K562 (cell line): ENCODE data around the gene ADM5. TPM values are rescaled to one million over a fixed set of nuclear protein-coding genes. Genes with fewer than 3 reads are reported as not detected.
A peak's percentile ranks its signal among the peaks of the same experiment; 100 is the strongest.

ENCODE experiments used
- AFF1 ChIP-seq, 2 experiments: fragments of 450-650 bp; IDR thresholded peaks; 2 replicates each; pipeline ENCODE4 v1.6.1; 2018; ENCODE audit warnings: mild to moderate bottlenecking in 2 of 2, low read depth in 1 of 2; ENCODE audit not compliant: partially characterized antibody in 2 of 2
- CGGBP1 ChIP-seq: fragments of 250-450 bp; sonication (Bioruptor Pico); IDR thresholded peaks from 2 replicates; pipeline ENCODE4 v1.9.0; 2021; ENCODE audit warnings: mild to moderate bottlenecking
- CHD2 ChIP-seq: IDR thresholded peaks from 2 replicates; pipeline ENCODE4 v1.6.1; 2011; ENCODE audit warnings: low read depth, low read length
- CLOCK ChIP-seq: fragments of 250-450 bp; sonication (Bioruptor Pico); IDR thresholded peaks from 2 replicates; pipeline ENCODE4 v1.4.0; 2020; ENCODE audit warnings: mild to moderate bottlenecking, moderate library complexity, borderline replicate concordance
- HDAC6 ChIP-seq: IDR thresholded peaks from 2 replicates; pipeline ENCODE4 v1.6.1; 2012; ENCODE audit warnings: low read depth, mild to moderate bottlenecking, control low read depth, inconsistent platforms, low read length, moderate library complexity
- HMG20A ChIP-seq: fragments of 450-650 bp; formaldehyde crosslinking; conservative IDR thresholded peaks from 2 replicates; pipeline ENCODE4 v1.4.0; 2020; ENCODE audit warnings: mild to moderate bottlenecking, mixed read lengths
- MBD2 ChIP-seq: sonication (generic); IDR thresholded peaks from 2 replicates; pipeline ENCODE4 v1.6.1; 2016; ENCODE audit warnings: low read depth, borderline replicate concordance
- NR2C1 ChIP-seq, 2 experiments: fragments of 450-650 bp; IDR thresholded peaks; 2 replicates each; pipeline ENCODE4 v1.6.1; 2017; ENCODE audit warnings: mild to moderate bottlenecking in 2 of 2, antibody characterized with exemption in 1 of 2, inconsistent platforms in 1 of 2, missing compliant biosample characterization in 1 of 2, missing genetic modification characterization in 1 of 2
- NR2C2 ChIP-seq, 2 experiments: fragments of 200-800 bp in 1 of 2; sonication (Bioruptor generic) in 1 of 2; sonication (generic) in 1 of 2; formaldehyde crosslinking in 1 of 2; IDR thresholded peaks; 2 replicates each; pipeline versions ENCODE4 v1.6.1 to v1.8.0; 2016 to 2022; ENCODE audit warnings: mild to moderate bottlenecking in 1 of 2, missing compliant biosample characterization in 1 of 2, missing genetic modification characterization in 1 of 2, missing genetic modification reagents in 1 of 2
- NR4A1 ChIP-seq, 2 experiments: fragments of 250-450 bp in 1 of 2; fragments of 450-650 bp in 1 of 2; sonication (Bioruptor Pico) in 1 of 2; IDR thresholded peaks; 2 replicates each; pipeline versions ENCODE4 v1.4.0 to v1.6.1; 2016 to 2020; ENCODE audit warnings: mild to moderate bottlenecking in 2 of 2, missing compliant biosample characterization in 1 of 2, missing genetic modification characterization in 1 of 2, moderate library complexity in 1 of 2
- PPARD ChIP-seq: fragments of 250-450 bp; sonication (Bioruptor Pico); IDR thresholded peaks from 2 replicates; pipeline ENCODE4 v1.8.0; 2022; ENCODE audit warnings: inconsistent platforms, mild to moderate bottlenecking, moderate library complexity
- SMARCE1 ChIP-seq: fragments of 450-650 bp; IDR thresholded peaks from 2 replicates; pipeline ENCODE4 v1.7.1; 2016; ENCODE audit warnings: mild to moderate bottlenecking
- SRSF3 ChIP-seq: fragments of 200-400 bp; formaldehyde crosslinking; IDR thresholded peaks from 2 replicates; pipeline ENCODE4 v1.6.1; 2016; ENCODE audit warnings: mild to moderate bottlenecking, low read length, moderate library complexity; ENCODE audit not compliant: insufficient read depth
- ZBTB1 ChIP-seq: sonication (generic); formaldehyde crosslinking; IDR thresholded peaks from 2 replicates; pipeline ENCODE4 v1.8.1; 2023; ENCODE audit warnings: missing genetic modification reagents, low read depth, mild to moderate bottlenecking, borderline replicate concordance
- ZFP30 ChIP-seq: fragments of 250-450 bp; sonication (Bioruptor Pico); IDR thresholded peaks from 2 replicates; pipeline ENCODE4 v1.8.0; 2022; ENCODE audit warnings: moderate library complexity, mild to moderate bottlenecking, inconsistent platforms, borderline replicate concordance
- ZFPM2 ChIP-seq: fragments of 250-450 bp; sonication (Bioruptor Pico); IDR thresholded peaks from 2 replicates; pipeline ENCODE4 v1.5.1; 2022; ENCODE audit warnings: mild to moderate bottlenecking
- ZKSCAN3 ChIP-seq: fragments of 250-450 bp; sonication (Bioruptor Pico); IDR thresholded peaks from 2 replicates; pipeline ENCODE4 v1.4.0; 2020
- ZNF124 ChIP-seq: sonication (generic); formaldehyde crosslinking; IDR thresholded peaks from 2 replicates; pipeline ENCODE4 v1.8.1; 2022; ENCODE audit warnings: missing genetic modification reagents
- ZNF316 ChIP-seq: fragments of 450-650 bp; IDR thresholded peaks from 2 replicates; pipeline ENCODE4 v1.6.1; 2016
- ZNF384 ChIP-seq: IDR thresholded peaks from 2 replicates; pipeline ENCODE4 v1.6.1; 2012; ENCODE audit warnings: low read depth, low read length, improper control_type of control experiment
- ZNF445 ChIP-seq: fragments of 250-450 bp; sonication (Bioruptor Pico); IDR thresholded peaks from 2 replicates; pipeline ENCODE4 v1.4.0; 2020; ENCODE audit warnings: low read depth, mild to moderate bottlenecking, moderate library complexity
- ZNF668 ChIP-seq: fragments of 250-450 bp; sonication (Bioruptor Pico); IDR thresholded peaks from 2 replicates; pipeline ENCODE4 v1.8.0; 2022; ENCODE audit warnings: mild to moderate bottlenecking, inconsistent platforms
- ZNF76 ChIP-seq: fragments of 250-450 bp; sonication (Bioruptor Pico); IDR thresholded peaks from 2 replicates; pipeline ENCODE4 v1.4.0; 2020; ENCODE audit warnings: mild to moderate bottlenecking, moderate library complexity, borderline replicate concordance
- polyA plus RNA-seq, 8 experiments: library from polyadenylated mRNA; depleted of rRNA in 4 of 8; stranded (reverse) in 5 of 8; unstranded in 3 of 8; fragments of >200 nt; fragmentation: Nextera tagmentation in 2 of 8; fragmentation: Illumina TruSeq in 1 of 8; extraction: Ambion mirVana in 2 of 8; extraction: Trizol in 1 of 8; gene quantifications; 2 replicates each; pipeline versions ENCODE4 v1.2.1 to v1.2.3, GENCODE V29; 2011 to 2014; ENCODE audit warnings: inconsistent platforms in 1 of 8, missing spikeins in 1 of 8
- total RNA-seq, 7 experiments: library from RNA; depleted of rRNA in 6 of 7; stranded (reverse); fragments of >200 nt in 6 of 7; fragmentation: Illumina TruSeq in 2 of 7; extraction: Trizol in 2 of 7; gene quantifications; 2 replicates each; pipeline versions ENCODE4 v1.2.1 to v1.2.3, GENCODE V29; 2011 to 2021; ENCODE audit warnings: low replicate concordance in 1 of 7

The ADM5 gene
- total and polyA plus RNA-seq, 9 of the 15 experiments (the other 6 are each of a cell fraction or from before 2014, with no cell fraction given), result 0.13 to 8.4 (median 2.0) TPM; not detected in 1

GRCh38 chr19:49676784-49677230 is 12.6 kb upstream of the ADM5 start (continued):
- TF ChIP-seq ZFP30 (CRISPR knock-in tag), result no peak
- peak; percentile 96 for TF ChIP-seq MBD2
- TF ChIP-seq CGGBP1 (CRISPR knock-in tag), result no peak
- TF ChIP-seq ZNF316, result 0 out of 2 replicates have a peak, but pooled peaks have one; percentile 1
- no peak for TF ChIP-seq SRSF3
- TF ChIP-seq CLOCK (CRISPR knock-in tag), result no peak
- no peak for TF ChIP-seq ZNF668 (CRISPR knock-in tag)
- no peak for TF ChIP-seq ZFPM2
- TF ChIP-seq NR4A1 (CRISPR knock-in tag; IDR thresholded peaks at IDR 0.05), result no peak
- TF ChIP-seq NR4A1 (tag; IDR thresholded peaks at IDR 0.05), result no peak
- TF ChIP-seq ZKSCAN3 (CRISPR knock-in tag), result no peak
- TF ChIP-seq CHD2, result peak; percentile 83
- no peak for TF ChIP-seq ZNF445 (CRISPR knock-in tag)
- TF ChIP-seq AFF1 (IDR thresholded peaks at IDR 0.05; ENCODE audit: low read depth in 1 of 2, partially characterized antibody in 2 of 2), result no peak
- TF ChIP-seq HMG20A (CRISPR knock-in tag), result no peak
- peak; percentile 93 for TF ChIP-seq NR2C1 (IDR thresholded peaks at IDR 0.05)
- peak; percentile 89 for TF ChIP-seq NR2C1 (tag; IDR thresholded peaks at IDR 0.05)
- TF ChIP-seq ZNF384, result no peak
- TF ChIP-seq ZBTB1, result no peak
- no peak for TF ChIP-seq SMARCE1
- no peak for TF ChIP-seq ZNF76
- TF ChIP-seq HDAC6, result no peak
- no peak for TF ChIP-seq ZNF124 (CRISPR knock-in tag)
- TF ChIP-seq NR2C2 (CRISPR knock-in tag; IDR thresholded peaks at IDR 0.05), result peak; percentile 64; the same call in 1 of the 2 replicates
- TF ChIP-seq NR2C2 (tag; IDR thresholded peaks at IDR 0.05), result peak; percentile 97
- no peak for TF ChIP-seq PPARD (CRISPR knock-in tag)
